Fibroblast of the aortic adventitia (primary cell): ENCODE results near the gene HEPHL1. TPM values are rescaled to one million over a fixed set of nuclear protein-coding genes. Genes with fewer than 3 reads are reported as not detected.
A peak's percentile ranks its signal among the peaks of the same experiment; 100 is the strongest.

Experiments used
- DNase-seq: peaks from one replicate; pipeline ENCODE4 v3.0.0-alpha.2; 2010; ENCODE audit warnings: low read depth
- H3K4me3 ChIP-seq: 2 replicates; pipeline ENCODE4 v1.5.1; 2011; ENCODE audit warnings: low read depth, mild to moderate bottlenecking, control low read depth, low read length, moderate library complexity
- total RNA-seq: library from RNA; depleted of rRNA; stranded (reverse); fragments of >200 nt; gene quantifications from 2 replicates; pipeline ENCODE4 v1.2.3, GENCODE V29; 2012; ENCODE audit warnings: low replicate concordance
- TF ChIP-seq, protein P1 (sequence below): IDR thresholded peaks from 2 replicates; pipeline ENCODE4 v1.5.1; 2011; ENCODE audit warnings: mild to moderate bottlenecking, low read length, control low read depth, inconsistent platforms; ENCODE audit not compliant: insufficient read depth

HEPHL1 gene
- total RNA-seq, 1 donor: not detected

GRCh38 chr11:94141511-94142307, 120.6 kb downstream of the HEPHL1 start:
- H3K4me3 ChIP-seq: no peak overlapping the region
- TF ChIP-seq, protein P1, sequence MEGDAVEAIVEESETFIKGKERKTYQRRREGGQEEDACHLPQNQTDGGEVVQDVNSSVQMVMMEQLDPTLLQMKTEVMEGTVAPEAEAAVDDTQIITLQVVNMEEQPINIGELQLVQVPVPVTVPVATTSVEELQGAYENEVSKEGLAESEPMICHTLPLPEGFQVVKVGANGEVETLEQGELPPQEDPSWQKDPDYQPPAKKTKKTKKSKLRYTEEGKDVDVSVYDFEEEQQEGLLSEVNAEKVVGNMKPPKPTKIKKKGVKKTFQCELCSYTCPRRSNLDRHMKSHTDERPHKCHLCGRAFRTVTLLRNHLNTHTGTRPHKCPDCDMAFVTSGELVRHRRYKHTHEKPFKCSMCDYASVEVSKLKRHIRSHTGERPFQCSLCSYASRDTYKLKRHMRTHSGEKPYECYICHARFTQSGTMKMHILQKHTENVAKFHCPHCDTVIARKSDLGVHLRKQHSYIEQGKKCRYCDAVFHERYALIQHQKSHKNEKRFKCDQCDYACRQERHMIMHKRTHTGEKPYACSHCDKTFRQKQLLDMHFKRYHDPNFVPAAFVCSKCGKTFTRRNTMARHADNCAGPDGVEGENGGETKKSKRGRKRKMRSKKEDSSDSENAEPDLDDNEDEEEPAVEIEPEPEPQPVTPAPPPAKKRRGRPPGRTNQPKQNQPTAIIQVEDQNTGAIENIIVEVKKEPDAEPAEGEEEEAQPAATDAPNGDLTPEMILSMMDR: no peak
- no peak for DNase-seq

DNA sequence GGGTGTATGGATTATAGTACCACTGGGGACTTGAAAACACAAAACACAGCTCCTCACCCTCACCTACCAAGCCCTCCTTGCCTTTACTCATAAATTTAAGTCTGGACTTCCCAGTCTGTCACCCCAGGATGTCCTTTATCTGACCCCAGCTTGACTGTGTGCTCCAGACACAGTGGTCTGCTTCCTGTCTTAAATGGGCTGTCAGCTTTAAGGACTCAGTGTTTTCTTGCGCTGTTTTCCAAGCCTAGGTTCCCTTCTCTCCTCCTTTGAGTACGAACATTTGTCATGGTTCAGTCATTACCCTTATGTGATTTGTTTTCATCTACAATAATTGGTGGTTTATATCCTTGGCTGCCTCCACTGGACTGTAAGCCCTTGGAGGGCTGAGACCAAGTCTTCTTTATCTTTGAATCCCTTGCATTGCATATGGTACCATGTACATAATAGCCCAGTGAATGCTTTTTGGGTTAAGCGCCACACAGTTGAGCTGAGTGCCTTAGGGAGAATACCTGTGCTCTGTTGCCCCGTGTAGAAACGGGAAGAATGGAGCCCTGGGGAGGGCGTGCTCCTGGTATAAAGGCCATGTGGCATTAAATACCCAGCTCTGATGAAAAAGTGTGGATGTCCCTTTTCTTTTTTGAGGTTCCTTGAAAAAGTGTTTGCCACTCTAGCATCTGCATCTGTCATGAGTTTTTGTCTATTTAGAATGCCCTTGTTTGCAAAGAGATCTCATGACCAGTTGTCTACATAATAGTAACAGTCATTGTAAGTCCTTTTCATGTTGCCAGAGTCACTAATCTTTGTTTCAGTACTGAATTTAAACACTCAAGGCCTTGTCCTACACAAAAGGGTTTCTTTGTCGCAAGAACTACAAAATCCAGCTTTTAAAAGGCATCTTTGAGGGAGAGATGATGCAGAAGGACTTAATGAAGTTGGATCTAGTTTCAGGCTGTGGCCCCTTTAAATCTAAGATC, 121.4 kb downstream of the HEPHL1 start:
- H3K4me3 ChIP-seq: no peak overlapping the region
- TF ChIP-seq, protein P1: no peak
- peak; percentile 14 for DNase-seq

GRCh38 chr11:94144216-94144615, 123.1 kb downstream of the HEPHL1 start:
- H3K4me3 ChIP-seq: no peak overlapping the region
- TF ChIP-seq, protein P1: no peak
- no peak for DNase-seq

DNA sequence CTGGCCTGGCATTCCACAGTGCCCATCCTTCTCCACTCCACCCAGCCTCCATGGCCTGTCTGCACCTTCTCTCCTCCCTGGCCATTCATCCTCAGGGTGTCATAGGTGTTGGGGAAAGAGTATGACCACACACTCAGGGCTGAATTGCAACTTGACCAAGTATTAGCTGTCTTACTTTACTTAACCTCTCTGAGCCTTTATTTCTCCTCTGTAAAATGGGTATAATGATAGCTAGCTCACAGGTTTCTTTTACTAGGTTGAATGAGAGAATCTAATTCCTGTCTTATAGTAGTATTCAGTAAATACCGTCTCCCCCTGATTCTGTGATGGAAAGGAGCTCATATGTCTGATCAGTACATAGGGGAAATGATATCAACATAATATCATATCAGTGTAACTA, 123.5 kb downstream of the HEPHL1 start:
- no peak for DNase-seq
- TF ChIP-seq, protein P1: no peak
- no peak overlapping the region for H3K4me3 ChIP-seq

GRCh38 chr11:94145431-94145830, 124.3 kb downstream of the HEPHL1 start:
- H3K4me3 ChIP-seq: no peak overlapping the region
- DNase-seq: no peak
- TF ChIP-seq, protein P1: no peak

- DNase-seq: no peak
Measured at GRCh38 chr11:94145916-94146315, 124.8 kb downstream of the HEPHL1 start.

More at GRCh38 chr11:94145916-94146315, 124.8 kb downstream of the HEPHL1 start:
- H3K4me3 ChIP-seq: no peak overlapping the region
- TF ChIP-seq, protein P1: no peak
